Left lung (tissue), 10 donors: Measurements from ENCODE around the gene STOM. TPM values are rescaled to one million over a fixed set of nuclear protein-coding genes. Genes with fewer than 3 reads are reported as not detected.

Experiments
- ATAC-seq: fragments of 200-7000 bp; cut with Tn5 transposase; one replicate; pipeline ENCODE4 v1.9.1; 2020; ENCODE audit warnings: moderate library complexity
- DNase-seq, 4 donors: peaks; one replicate each; pipeline ENCODE4 v3.0.0-alpha.2; 2013 to 2020
- H3K27ac ChIP-seq, 2 donors: fragments of 200-600 bp; sonication (generic) in 1 of 2; one replicate each; pipeline versions ENCODE4 v1.5.0 to v1.8.0; 2020 to 2021
- H3K27me3 ChIP-seq, 2 donors: fragments of 200-600 bp; sonication (generic) in 1 of 2; one replicate each; pipeline versions ENCODE4 v1.5.0 to v1.8.0; 2020 to 2021
- H3K36me3 ChIP-seq, 2 donors: fragments of 200-600 bp; sonication (generic) in 1 of 2; one replicate each; pipeline versions ENCODE4 v1.5.0 to v1.8.0; 2020 to 2021
- H3K4me1 ChIP-seq, 2 donors: fragments of 200-600 bp; one replicate each; pipeline ENCODE4 v1.8.0; 2021
- H3K4me3 ChIP-seq, 2 donors: fragments of 200-600 bp; sonication (generic) in 1 of 2; one replicate each; pipeline versions ENCODE4 v1.5.0 to v1.8.0; 2020 to 2021; ENCODE audit warnings: mild to moderate bottlenecking in 1 of 2
- H3K9me3 ChIP-seq, 2 donors: fragments of 200-600 bp; sonication (generic) in 1 of 2; one replicate each; pipeline versions ENCODE4 v1.5.0 to v1.8.0; 2020 to 2021
- intact Hi-C, 2 donors: fragments of 100-400 bp; cut with DNase I; formaldehyde crosslinking; loops; one replicate each; pipeline versions ENCODE4 v1.11.2 to v1.14.2; 2022
- polyA plus RNA-seq, 6 donors: library from polyadenylated mRNA; unstranded; fragments of 120-200 nt; gene quantifications; one replicate each; pipeline ENCODE4 v1.2.1, GENCODE V29; 2013; ENCODE audit not compliant: insufficient read length in 6 of 6
- total RNA-seq, 2 donors: library from RNA; stranded (reverse); fragmentation: NEBNext Ultra II Directional; extraction: Animal tissue kit (Norgen Biotek cat#: 25700); gene quantifications; one replicate each; pipeline ENCODE4 v1.2.1, GENCODE V29; 2021
- TF ChIP-seq, protein P1 (sequence below), 2 donors: fragments of 200-600 bp; sonication (generic) in 1 of 2; IDR thresholded peaks; one replicate each; pipeline versions ENCODE4 v1.5.0 to v1.8.0; 2021; ENCODE audit warnings: antibody characterized with exemption in 2 of 2
- donor health status: DM: no; HTN: yes; CAD: no.
- donor health status: DM: no; HTN: no; CAD: no.

The STOM gene
- total and polyA plus RNA-seq, 8 donors, result 99.8 to 576 (median 114) TPM

DNA sequence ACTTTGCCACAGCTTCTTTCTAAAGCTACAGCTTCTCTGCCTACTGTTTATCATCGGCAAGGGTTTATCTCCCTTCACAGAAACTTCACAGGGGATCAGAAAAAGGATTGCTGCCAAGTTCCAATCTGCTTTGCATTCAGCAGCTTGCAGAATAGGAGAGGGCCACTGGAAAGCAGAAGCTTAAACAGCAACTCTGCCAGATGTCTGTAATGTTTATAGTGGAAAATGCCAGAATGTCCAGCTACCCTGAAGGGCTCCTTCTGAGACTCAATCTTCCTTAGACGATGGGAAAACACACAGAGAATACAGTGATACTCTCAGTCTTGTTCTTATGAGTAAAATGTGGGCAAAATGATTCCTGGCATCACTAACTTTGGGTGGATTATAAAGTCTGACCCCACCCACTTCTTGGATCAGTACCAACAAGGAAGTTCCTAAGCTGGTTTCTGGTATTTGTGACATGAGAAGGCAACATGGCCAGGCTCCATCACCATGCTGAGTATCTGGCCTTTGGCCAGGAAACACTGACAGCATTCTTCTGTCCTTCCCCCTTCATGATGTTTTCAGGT, 19.0 kb downstream of the STOM start:
- Histone ChIP-seq H3K9me3 (no peaks in the 10 kb centered on the region), H3K4me3 (no peak overlapping the region), H3K36me3 (peaks cover 0 to 100% of the 10 kb centered on the region in 2 donors), H3K27me3 (no peaks in the 10 kb centered on the region), H3K27ac (peak overlapping the region; percentile 71 to 96), H3K4me1 (peaks cover 18 to 95% of the 10 kb centered on the region in 2 donors)
- peak in 3 of 4 donors; percentile 62 to 88 (median 85) for DNase-seq
- intact Hi-C loops, result no loop called here
- peak; percentile 61 for ATAC-seq
- TF ChIP-seq, protein P1, sequence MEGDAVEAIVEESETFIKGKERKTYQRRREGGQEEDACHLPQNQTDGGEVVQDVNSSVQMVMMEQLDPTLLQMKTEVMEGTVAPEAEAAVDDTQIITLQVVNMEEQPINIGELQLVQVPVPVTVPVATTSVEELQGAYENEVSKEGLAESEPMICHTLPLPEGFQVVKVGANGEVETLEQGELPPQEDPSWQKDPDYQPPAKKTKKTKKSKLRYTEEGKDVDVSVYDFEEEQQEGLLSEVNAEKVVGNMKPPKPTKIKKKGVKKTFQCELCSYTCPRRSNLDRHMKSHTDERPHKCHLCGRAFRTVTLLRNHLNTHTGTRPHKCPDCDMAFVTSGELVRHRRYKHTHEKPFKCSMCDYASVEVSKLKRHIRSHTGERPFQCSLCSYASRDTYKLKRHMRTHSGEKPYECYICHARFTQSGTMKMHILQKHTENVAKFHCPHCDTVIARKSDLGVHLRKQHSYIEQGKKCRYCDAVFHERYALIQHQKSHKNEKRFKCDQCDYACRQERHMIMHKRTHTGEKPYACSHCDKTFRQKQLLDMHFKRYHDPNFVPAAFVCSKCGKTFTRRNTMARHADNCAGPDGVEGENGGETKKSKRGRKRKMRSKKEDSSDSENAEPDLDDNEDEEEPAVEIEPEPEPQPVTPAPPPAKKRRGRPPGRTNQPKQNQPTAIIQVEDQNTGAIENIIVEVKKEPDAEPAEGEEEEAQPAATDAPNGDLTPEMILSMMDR (IDR thresholded peaks at IDR 0.05), result no peak

DNA sequence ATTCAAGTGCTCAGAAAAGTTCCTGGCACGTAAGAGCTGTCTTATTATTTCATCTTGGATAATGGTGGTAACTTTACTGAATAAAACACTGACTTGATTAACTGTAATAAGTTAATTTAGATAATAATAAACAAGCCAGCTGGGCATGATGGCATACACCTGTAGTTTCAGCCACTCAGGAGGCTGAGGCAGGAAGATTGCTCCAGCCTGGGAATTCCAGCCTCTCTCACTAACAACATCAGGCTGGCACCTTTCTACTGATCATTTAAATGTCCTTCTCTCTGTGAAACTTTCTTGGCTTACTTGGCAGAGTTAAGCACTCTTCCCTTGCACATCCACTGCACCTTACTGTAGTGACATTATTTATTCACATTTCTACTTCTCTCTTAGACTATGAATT, 20.0 kb downstream of the STOM start:
- DNase-seq, result no peak
- Histone ChIP-seq H3K4me3 (no peak overlapping the region), H3K27ac (peak overlapping the region; percentile 71 to 96), H3K36me3 (peaks cover 0 to 100% of the 10 kb centered on the region in 2 donors), H3K9me3 (no peaks in the 10 kb centered on the region), H3K27me3 (no peaks in the 10 kb centered on the region), H3K4me1 (peaks cover 18 to 90% of the 10 kb centered on the region in 2 donors)
- intact Hi-C loops, result no loop called here
- ATAC-seq, result no peak
- TF ChIP-seq, protein P1 (IDR thresholded peaks at IDR 0.05), result no peak

DNA sequence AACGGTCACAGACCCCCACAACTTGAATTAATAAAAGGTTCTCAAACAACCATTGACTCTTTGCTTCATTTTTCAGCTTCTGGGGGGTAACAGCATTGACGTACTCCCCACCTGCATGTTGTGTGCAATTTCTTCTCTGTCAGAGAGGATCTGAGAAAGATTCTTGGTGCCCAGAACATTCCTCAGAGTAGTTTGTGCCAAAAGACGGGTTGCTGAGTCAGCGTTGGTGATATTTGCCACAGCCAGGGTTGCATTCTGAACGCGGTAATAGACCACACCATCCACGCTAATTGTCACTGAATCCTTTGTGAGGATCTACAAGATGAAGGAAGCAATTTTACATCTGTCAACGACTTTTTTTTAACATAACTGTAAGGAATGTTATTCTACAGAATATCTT, 21.0 kb downstream of the STOM start:
- TF ChIP-seq, protein P1 (IDR thresholded peaks at IDR 0.05), result no peak
- peaks cover 25 to 90% of the 10 kb centered on the region in 2 donors for H3K4me1 ChIP-seq
- DNase-seq (no peak), ATAC-seq (no peak)
- no peaks in the 10 kb centered on the region for H3K27me3 ChIP-seq
- H3K4me3 ChIP-seq, result no peak overlapping the region
- H3K36me3 ChIP-seq, result peaks cover 0 to 100% of the 10 kb centered on the region in 2 donors
- peak overlapping the region in 1 of 2 donors; percentile 48 for H3K27ac ChIP-seq
- H3K9me3 ChIP-seq, result no peaks in the 10 kb centered on the region
- intact Hi-C loops, result no loop called here

DNA sequence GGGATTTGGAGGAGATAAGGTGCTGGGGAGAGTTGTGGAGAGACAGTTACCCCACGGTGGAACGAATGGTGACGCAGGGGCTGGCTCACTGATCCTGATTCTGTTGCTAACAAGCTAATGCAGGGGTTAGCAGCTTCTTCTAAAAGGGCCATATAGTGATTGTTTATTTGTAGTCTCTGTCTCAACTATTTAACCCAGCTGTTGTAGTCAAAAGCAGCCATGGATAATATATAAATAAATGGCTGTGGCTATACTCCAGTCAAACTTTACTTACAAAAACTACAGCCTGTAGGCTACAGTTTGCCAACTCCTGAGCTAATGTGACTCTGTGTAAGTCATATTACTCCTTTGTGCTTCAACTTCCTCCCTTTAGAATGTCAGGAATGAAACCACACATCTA, 21.8 kb downstream of the STOM start:
- Histone ChIP-seq H3K4me1 (peaks cover 27 to 90% of the 10 kb centered on the region in 2 donors), H3K4me3 (no peak overlapping the region), H3K36me3 (peaks cover 0 to 100% of the 10 kb centered on the region in 2 donors), H3K9me3 (no peaks in the 10 kb centered on the region), H3K27ac (peak overlapping the region in 1 of 2 donors; percentile 23), H3K27me3 (no peaks in the 10 kb centered on the region)
- ATAC-seq (no peak), DNase-seq (peak in 1 of 4 donors; percentile 54)
- TF ChIP-seq, protein P1 (IDR thresholded peaks at IDR 0.05), result no peak
- intact Hi-C loops, result no loop called here

DNA sequence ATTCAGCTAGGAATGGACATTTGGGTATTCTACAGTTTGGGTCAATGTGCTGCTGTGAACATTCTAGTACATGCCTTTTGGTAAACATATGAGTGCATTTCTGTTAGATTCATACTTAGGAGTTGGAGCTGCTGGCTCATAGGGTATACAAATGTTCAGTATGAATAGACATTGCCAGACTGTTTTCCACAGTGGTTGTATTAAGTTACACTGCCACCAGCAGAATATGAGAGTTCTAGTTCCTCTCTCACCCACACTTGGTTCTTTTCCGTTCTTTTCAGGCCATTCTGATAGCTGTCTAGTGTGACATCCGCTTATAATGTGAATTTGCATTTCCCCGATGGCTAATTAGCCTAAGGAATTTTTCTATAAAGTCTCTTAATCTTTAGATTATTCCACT, 25.0 kb downstream of the STOM start:
- Histone ChIP-seq H3K4me1 (peaks cover 10 to 61% of the 10 kb centered on the region in 2 donors), H3K9me3 (no peaks in the 10 kb centered on the region), H3K36me3 (peaks cover 0 to 100% of the 10 kb centered on the region in 2 donors), H3K27me3 (no peaks in the 10 kb centered on the region), H3K27ac (peak overlapping the region in 1 of 2 donors; percentile 1), H3K4me3 (no peak overlapping the region)
- TF ChIP-seq, protein P1 (IDR thresholded peaks at IDR 0.05), result no peak
- no peak for ATAC-seq
- intact Hi-C loops, result no loop called here
- DNase-seq, result no peak
